ENCODE measurements around the gene ACCSL. TPM values are rescaled to one million over a fixed set of nuclear protein-coding genes. Genes with fewer than 3 reads are reported as not detected.

Gene ACCSL
- not detected for total RNA-seq

- Histone ChIP-seq H3K27ac (no peak within 1 kb of the TSS), H3K9me3 (no peaks in the 10 kb centered on the region), H3K27me3 (replicated peaks; ENCODE audit: insufficient read depth) (no peaks in the 10 kb centered on the region), H3K4me1 (ENCODE audit: control insufficient read depth in 1 of 2, low read depth in 2 of 2) (no peaks in the 10 kb centered on the region), H3K4me3 (no peak within 1 kb of the TSS), H3K36me3 (no peaks in the 10 kb centered on the region)
- no peak for DNase-seq (ENCODE audit: low spot score)
- ATAC-seq (ENCODE audit: insufficient number of reproducible peaks, low FRiP score, low read depth): no peak
- no peak for TF ChIP-seq CTCF (IDR thresholded peaks at IDR 0.05)
Observed at GRCh38 chr11:44047931-44048431, at the start of gene ACCSL. Gene ACCSL (plus strand): TSS chr11:44047981. CDS start chr11:44048037, 56 bp downstream.

GRCh38 chr11:43998308-43998707, 49.5 kb upstream of the ACCSL start:
- Histone ChIP-seq H3K4me3 (no peak overlapping the region), H3K9me3 (no peaks in the 10 kb centered on the region), H3K4me1 (ENCODE audit: control insufficient read depth in 1 of 2, low read depth in 2 of 2) (peaks cover 4 to 26% of the 10 kb centered on the region in 2 donors), H3K36me3 (no peaks in the 10 kb centered on the region), H3K27ac (no peak overlapping the region), H3K27me3 (replicated peaks; ENCODE audit: insufficient read depth) (no peaks in the 10 kb centered on the region)
- DNase-seq (ENCODE audit: low spot score) (no peak), ATAC-seq (ENCODE audit: insufficient number of reproducible peaks, low FRiP score, low read depth) (no peak)
- no peak for TF ChIP-seq CTCF (IDR thresholded peaks at IDR 0.05)

- Histone ChIP-seq H3K36me3 (no peaks in the 10 kb centered on the region), H3K27ac (no peak overlapping the region), H3K4me1 (ENCODE audit: control insufficient read depth in 1 of 2, low read depth in 2 of 2) (peaks cover 0 to 25% of the 10 kb centered on the region in 2 donors), H3K27me3 (replicated peaks; ENCODE audit: insufficient read depth) (no peaks in the 10 kb centered on the region), H3K9me3 (no peaks in the 10 kb centered on the region), H3K4me3 (no peak overlapping the region)
- TF ChIP-seq CTCF (IDR thresholded peaks at IDR 0.05): no peak
- no peak for DNase-seq (ENCODE audit: low spot score)
- ATAC-seq (ENCODE audit: insufficient number of reproducible peaks, low FRiP score, low read depth): no peak
Observed at GRCh38 chr11:44000731-44001130, 47.0 kb upstream of the ACCSL start.

GRCh38 chr11:44002191-44003093, 45.3 kb upstream of the ACCSL start:
- Histone ChIP-seq H3K27ac (no peak overlapping the region), H3K4me1 (ENCODE audit: control insufficient read depth in 1 of 2, low read depth in 2 of 2) (peaks cover 3 to 42% of the 10 kb centered on the region in 2 donors), H3K36me3 (no peaks in the 10 kb centered on the region), H3K9me3 (no peaks in the 10 kb centered on the region), H3K27me3 (replicated peaks; ENCODE audit: insufficient read depth) (no peaks in the 10 kb centered on the region), H3K4me3 (no peak overlapping the region)
- no peak for ATAC-seq (ENCODE audit: insufficient number of reproducible peaks, low FRiP score, low read depth)
- no peak for DNase-seq (ENCODE audit: low spot score)
- TF ChIP-seq CTCF (IDR thresholded peaks at IDR 0.05): no peak

GRCh38 chr11:44003736-44004451, 43.9 kb upstream of the ACCSL start:
- peaks cover 5 to 54% of the 10 kb centered on the region in 2 donors for H3K4me1 ChIP-seq (ENCODE audit: control insufficient read depth in 1 of 2, low read depth in 2 of 2)
- no peak overlapping the region for H3K4me3 ChIP-seq
- DNase-seq (ENCODE audit: low spot score) (no peak), ATAC-seq (ENCODE audit: insufficient number of reproducible peaks, low FRiP score, low read depth) (no peak)
- no peak for TF ChIP-seq CTCF (IDR thresholded peaks at IDR 0.05)
- no peaks in the 10 kb centered on the region for H3K27me3 ChIP-seq (replicated peaks; ENCODE audit: insufficient read depth)
- no peaks in the 10 kb centered on the region for H3K9me3 ChIP-seq
- H3K36me3 ChIP-seq: no peaks in the 10 kb centered on the region
- no peak overlapping the region for H3K27ac ChIP-seq
